ENCODE results near the gene FOXJ3.

Gene FOXJ3

DNA sequence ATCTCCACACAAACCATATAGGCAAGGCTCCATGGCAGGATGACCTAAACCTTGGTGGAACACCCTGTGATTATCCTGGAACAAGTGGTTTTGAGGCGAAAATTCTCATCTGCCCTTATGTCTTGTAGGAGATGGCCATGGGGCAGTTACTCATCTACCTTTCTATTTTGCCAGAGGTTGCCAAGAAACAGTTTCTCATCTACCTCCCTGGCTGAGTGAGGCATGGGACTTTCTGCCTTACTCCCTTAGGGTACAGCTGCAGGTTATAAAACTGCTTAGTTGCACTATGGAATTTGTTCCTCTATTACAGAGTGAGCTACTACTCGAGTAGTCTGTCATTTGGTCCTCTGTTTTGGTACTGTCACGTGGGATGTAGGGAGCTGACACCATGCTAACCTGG is 139.2 kb downstream of the FOXJ3 start:
- TF ChIP-seq, protein P1, sequence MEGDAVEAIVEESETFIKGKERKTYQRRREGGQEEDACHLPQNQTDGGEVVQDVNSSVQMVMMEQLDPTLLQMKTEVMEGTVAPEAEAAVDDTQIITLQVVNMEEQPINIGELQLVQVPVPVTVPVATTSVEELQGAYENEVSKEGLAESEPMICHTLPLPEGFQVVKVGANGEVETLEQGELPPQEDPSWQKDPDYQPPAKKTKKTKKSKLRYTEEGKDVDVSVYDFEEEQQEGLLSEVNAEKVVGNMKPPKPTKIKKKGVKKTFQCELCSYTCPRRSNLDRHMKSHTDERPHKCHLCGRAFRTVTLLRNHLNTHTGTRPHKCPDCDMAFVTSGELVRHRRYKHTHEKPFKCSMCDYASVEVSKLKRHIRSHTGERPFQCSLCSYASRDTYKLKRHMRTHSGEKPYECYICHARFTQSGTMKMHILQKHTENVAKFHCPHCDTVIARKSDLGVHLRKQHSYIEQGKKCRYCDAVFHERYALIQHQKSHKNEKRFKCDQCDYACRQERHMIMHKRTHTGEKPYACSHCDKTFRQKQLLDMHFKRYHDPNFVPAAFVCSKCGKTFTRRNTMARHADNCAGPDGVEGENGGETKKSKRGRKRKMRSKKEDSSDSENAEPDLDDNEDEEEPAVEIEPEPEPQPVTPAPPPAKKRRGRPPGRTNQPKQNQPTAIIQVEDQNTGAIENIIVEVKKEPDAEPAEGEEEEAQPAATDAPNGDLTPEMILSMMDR (IDR thresholded peaks at IDR 0.05): no peak

DNA sequence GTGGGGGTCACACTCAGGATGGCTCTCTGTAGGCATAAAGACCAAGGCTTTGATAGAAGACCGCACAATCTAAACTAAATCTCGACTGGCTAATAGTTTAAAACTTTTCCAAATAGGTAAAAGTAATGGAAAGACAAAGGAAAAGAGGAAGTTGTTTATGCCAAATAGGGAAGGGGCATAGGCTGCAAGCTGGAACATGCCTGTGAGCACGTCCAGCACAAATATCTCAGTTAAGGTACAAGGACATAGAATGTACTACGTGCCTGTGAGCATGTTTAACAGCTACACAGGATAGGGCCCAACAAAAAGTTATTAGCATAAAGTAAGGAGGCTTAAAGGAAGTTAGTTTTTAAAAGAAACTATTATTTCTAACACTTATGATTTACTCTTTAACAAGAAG is 142.9 kb downstream of the FOXJ3 start:
- TF ChIP-seq, protein P1 (IDR thresholded peaks at IDR 0.05): no peak

DNA sequence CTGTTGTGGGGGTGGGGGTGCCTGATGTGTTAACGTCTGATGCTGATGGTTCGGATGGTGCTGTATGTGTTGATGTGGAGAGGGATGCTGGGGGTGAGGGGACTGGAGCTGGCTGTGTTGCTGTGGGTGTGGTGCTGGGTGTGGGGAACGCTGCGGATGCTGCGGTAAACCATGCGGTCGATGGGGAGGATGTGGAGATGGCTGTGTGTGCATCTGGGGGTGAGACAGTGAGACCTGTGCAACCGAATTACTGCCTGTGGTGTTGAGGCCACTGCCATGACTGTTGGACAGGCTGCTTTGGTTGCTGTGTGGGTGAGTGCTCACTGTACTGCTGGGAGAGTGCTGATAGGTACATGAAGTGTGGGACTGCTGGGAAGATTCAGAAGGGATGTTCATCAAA is 143.7 kb downstream of the FOXJ3 start:
- TF ChIP-seq, protein P1 (IDR thresholded peaks at IDR 0.05): no peak

DNA sequence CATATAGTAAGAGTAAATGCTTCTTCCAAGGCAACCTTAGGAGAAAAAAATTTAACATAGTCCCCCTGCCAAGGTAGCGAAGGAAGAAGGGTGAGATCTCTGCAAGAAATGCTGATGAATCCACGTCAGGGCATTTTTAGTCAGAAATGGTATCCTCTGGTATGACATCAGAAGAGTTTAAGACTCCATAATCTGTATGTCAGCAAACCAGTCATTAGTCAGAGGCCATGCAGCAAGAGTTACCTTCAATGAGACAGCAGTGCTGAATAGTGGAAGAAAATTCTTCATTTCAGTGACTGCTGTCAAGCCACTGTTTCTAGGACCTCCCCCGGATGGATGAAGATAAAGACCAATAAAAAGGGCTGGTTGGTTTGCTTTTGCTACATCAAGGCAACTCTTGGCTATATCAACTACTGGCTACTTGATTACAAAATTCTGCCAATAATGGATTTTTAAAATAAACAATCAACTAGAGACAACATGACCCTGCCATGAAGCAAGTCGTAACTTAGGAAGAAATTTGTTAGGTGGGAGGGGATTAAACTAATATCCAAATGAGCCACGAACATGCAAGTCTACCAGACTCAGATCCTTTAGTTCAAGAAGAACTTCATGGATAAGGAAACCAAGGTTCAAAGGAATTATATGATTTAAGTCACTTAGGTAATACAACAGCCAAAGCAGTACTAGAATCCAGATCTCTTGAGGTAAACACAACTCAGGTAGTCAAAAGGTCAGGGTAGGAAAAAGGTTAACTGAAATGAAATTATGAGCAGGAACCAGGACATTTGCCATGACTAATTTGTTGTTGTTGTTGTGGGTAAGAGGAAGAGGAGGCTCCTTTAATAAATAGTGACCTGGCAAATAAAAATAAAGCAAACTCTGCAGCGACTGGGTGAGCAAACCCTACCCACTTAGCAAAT is 144.8 kb downstream of the FOXJ3 start:
- TF ChIP-seq, protein P1 (IDR thresholded peaks at IDR 0.05): no peak

DNA sequence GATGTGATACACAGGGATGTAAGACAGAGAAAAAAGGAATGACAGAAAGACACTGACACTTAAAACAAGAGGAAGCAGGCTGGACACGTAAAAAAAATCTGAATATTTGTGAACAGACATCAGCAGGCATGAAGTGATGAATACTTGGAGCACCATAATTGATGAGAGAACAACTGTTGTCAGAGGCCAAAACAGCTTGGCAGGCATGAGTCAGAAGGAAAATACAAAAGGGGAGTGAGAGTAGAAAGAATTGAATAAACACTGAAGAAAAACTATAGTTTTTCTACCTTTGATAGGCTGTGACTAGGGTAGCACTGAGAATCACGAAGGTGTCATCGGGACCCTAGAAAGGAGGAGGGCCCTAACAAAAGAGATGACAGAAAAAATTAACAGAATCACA is 148.9 kb downstream of the FOXJ3 start:
- TF ChIP-seq, protein P1 (IDR thresholded peaks at IDR 0.05): no peak

DNA sequence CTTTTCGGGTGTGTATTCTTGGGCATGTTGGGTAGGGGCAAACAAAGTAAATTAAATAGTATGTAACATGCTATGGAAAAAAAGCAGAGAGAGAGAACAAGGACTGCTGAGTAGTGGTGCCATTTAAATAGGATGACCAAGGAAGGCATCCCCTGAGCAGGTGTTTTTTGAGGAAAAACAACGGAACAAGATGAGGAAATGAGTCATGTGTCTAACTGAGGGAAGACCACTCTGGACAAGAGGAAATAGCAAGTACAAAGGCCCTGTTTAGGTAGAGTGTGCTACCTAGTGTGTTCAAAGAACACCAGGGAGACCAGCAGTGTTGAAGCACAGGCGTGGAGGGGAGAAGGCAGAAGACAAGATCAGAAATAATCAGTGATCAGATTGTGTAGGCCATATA is 150.4 kb downstream of the FOXJ3 start:
- TF ChIP-seq, protein P1 (IDR thresholded peaks at IDR 0.05): no peak

DNA sequence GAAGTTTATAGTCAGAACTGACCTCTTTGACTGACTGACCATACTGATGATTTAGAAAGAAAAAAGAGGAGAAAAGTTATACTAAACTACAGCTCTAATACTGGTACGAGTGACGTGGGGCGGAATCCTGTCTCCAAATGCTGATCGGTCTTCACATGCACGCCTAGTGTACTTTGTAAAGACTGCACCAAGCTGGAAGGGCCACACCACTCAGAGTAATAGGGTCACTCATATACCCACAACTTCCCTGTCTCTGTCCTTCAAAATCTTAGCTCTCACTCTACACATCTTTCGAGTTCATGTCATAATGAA is 151.1 kb downstream of the FOXJ3 start:
- TF ChIP-seq, protein P1 (IDR thresholded peaks at IDR 0.05): no peak

All from LNCAP (cell line).